Trophoblast cell (in vitro differentiated cells and primary cell): Measurements from ENCODE around the gene CHST11.

Source experiments
- DNase-seq, 2 donors: peaks; one replicate each; pipeline ENCODE4 v3.0.0-alpha.2; 2016
- H2AFZ ChIP-seq: 2 replicates; pipeline ENCODE4 v1.6.1; 2013; ENCODE audit warnings: low read length, moderate library complexity, mild to moderate bottlenecking; ENCODE audit not compliant: insufficient read depth, poor library complexity
- H2AK5ac ChIP-seq: 2 replicates; pipeline ENCODE4 v1.6.1; 2013; ENCODE audit warnings: mild to moderate bottlenecking, low read length
- H2BK120ac ChIP-seq: 2 replicates; pipeline ENCODE4 v1.6.1; 2013; ENCODE audit warnings: low read length, mild to moderate bottlenecking, moderate library complexity; ENCODE audit not compliant: insufficient read depth, poor library complexity
- H2BK12ac ChIP-seq: 2 replicates; pipeline ENCODE4 v1.6.1; 2013; ENCODE audit warnings: mild to moderate bottlenecking, low read length, moderate library complexity
- H2BK5ac ChIP-seq: 2 replicates; pipeline ENCODE4 v1.6.1; 2013; ENCODE audit warnings: low read length, low read depth, moderate library complexity, mild to moderate bottlenecking; ENCODE audit not compliant: poor library complexity
- H3K14ac ChIP-seq: 2 replicates; pipeline ENCODE4 v1.6.1; 2013; ENCODE audit warnings: mild to moderate bottlenecking, low read length
- H3K18ac ChIP-seq: 2 replicates; pipeline ENCODE4 v1.6.1; 2013; ENCODE audit warnings: mild to moderate bottlenecking, low read length
- H3K23ac ChIP-seq: 2 replicates; pipeline ENCODE4 v1.6.1; 2013; ENCODE audit warnings: low read length
- H3K27ac ChIP-seq: 2 replicates; pipeline ENCODE4 v1.5.1; 2013; ENCODE audit warnings: low read depth, mild to moderate bottlenecking, inconsistent platforms, low read length, moderate library complexity
- H3K27me3 ChIP-seq: 2 replicates; pipeline ENCODE4 v1.6.1; 2013; ENCODE audit warnings: inconsistent platforms, mild to moderate bottlenecking, low read length, moderate library complexity; ENCODE audit not compliant: insufficient read depth
- H3K36me3 ChIP-seq, 2 experiments: 1 replicate in 1 of 2; 2 replicates in 1 of 2; pipeline ENCODE4 v1.6.1; 2013; ENCODE audit warnings: low read length in 2 of 2, mild to moderate bottlenecking in 2 of 2, moderate library complexity in 1 of 2; ENCODE audit not compliant: insufficient read depth in 2 of 2, control insufficient read depth in 1 of 2
- H3K4ac ChIP-seq: 2 replicates; pipeline ENCODE4 v1.6.1; 2013; ENCODE audit warnings: low read depth, mild to moderate bottlenecking, low read length, moderate library complexity
- H3K4me1 ChIP-seq, 2 experiments: 1 replicate in 1 of 2; 2 replicates in 1 of 2; pipeline ENCODE4 v1.6.1; 2013; ENCODE audit warnings: low read length in 2 of 2, mild to moderate bottlenecking in 2 of 2, moderate library complexity in 1 of 2; ENCODE audit not compliant: insufficient read depth in 2 of 2, control insufficient read depth in 1 of 2
- H3K4me2 ChIP-seq: 2 replicates; pipeline ENCODE4 v1.6.1; 2013; ENCODE audit warnings: inconsistent platforms, mild to moderate bottlenecking, low read length, moderate library complexity
- H3K4me3 ChIP-seq: 2 replicates; pipeline ENCODE4 v1.5.1; 2013; ENCODE audit warnings: mild to moderate bottlenecking, low read depth, low read length, inconsistent platforms
- H3K79me1 ChIP-seq: one replicate; pipeline ENCODE4 v1.6.1; 2013; ENCODE audit warnings: low read length
- H3K79me2 ChIP-seq: 2 replicates; pipeline ENCODE4 v1.6.1; 2013; ENCODE audit warnings: low read length, mild to moderate bottlenecking; ENCODE audit not compliant: control insufficient read depth, insufficient read depth, poor library complexity
- H3K9ac ChIP-seq: 2 replicates; pipeline ENCODE4 v1.6.1; 2013; ENCODE audit warnings: mild to moderate bottlenecking, low read length
- H3K9me3 ChIP-seq: 2 replicates; pipeline ENCODE4 v1.6.1; 2013; ENCODE audit warnings: low read depth, mild to moderate bottlenecking, control low read depth, inconsistent platforms, low read length; ENCODE audit not compliant: insufficient read depth
- H4K12ac ChIP-seq: 2 replicates; pipeline ENCODE4 v1.6.1; 2013; ENCODE audit warnings: low read depth, mild to moderate bottlenecking, low read length, moderate library complexity
- H4K8ac ChIP-seq: 2 replicates; pipeline ENCODE4 v1.6.1; 2013; ENCODE audit warnings: low read depth, mild to moderate bottlenecking, low read length, moderate library complexity
- H4K91ac ChIP-seq: one replicate; pipeline ENCODE4 v1.6.1; 2013; ENCODE audit warnings: low read depth, mild to moderate bottlenecking, low read length, moderate library complexity
- WGBS: extraction: QIAGEN DNeasy Blood & Tissue Kit; methylation state at CpG from one replicate; pipeline ENCODE4 v1.1.7; 2013; ENCODE audit warnings: missing lambda C conversion rate; ENCODE audit not compliant: insufficient read length, insufficient coverage; ENCODE audit errors: extremely low coverage; 5-methylcytosine and 5-hydroxymethylcytosine counted together

Gene CHST11

GRCh38 chr12:104501115-104501514 is 44.4 kb downstream of the CHST11 start:
- Histone ChIP-seq H3K23ac (no peak overlapping the region), H3K4me2 (no peak overlapping the region), H3K14ac (no peak overlapping the region), H4K12ac (no peak overlapping the region), H3K36me3 (peaks cover 0 to 2% of the 10 kb centered on the region in 2 experiments), H2BK12ac (no peak overlapping the region), H4K8ac (no peak overlapping the region), H3K9ac (no peak overlapping the region), H2AFZ (no peak overlapping the region), H2BK5ac (no peak overlapping the region), H3K27me3 (no peaks in the 10 kb centered on the region), H2AK5ac (no peak overlapping the region), H3K79me2 (no peaks in the 10 kb centered on the region), H3K4me3 (no peak overlapping the region), H3K18ac (no peak overlapping the region), H3K4me1 (peaks cover 16 to 17% of the 10 kb centered on the region in 2 experiments), H3K4ac (no peak overlapping the region), H2BK120ac (no peak overlapping the region), H4K91ac (no peak overlapping the region), H3K9me3 (no peaks in the 10 kb centered on the region), H3K79me1 (no peaks in the 10 kb centered on the region), H3K27ac (no peak overlapping the region)
- no CpG with 5 or more reads among the region's 1 CpG for WGBS
- DNase-seq: no peak

DNA sequence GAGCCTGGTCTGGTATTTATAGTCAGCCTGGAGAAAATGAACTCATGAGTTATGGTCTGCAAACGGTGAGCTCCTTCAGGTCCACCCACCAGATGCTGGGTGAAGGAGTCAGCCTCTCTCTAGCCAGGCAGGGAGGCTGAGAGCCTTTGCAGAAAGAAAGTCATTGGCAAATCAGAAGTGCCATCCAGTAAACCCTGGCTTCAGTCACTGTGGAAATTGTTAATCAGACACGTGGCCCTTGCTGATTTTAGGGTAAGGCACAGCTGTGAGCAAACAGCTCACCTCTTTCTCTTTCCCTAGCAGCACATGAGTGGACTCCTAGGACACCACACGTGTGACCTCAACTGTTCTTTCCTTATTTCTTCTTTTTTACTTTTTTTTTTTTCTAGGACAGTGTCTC is 44.9 kb downstream of the CHST11 start:
- no peak overlapping the region for H3K23ac ChIP-seq
- H2BK12ac ChIP-seq: no peak overlapping the region
- no peak overlapping the region for H4K12ac ChIP-seq
- H3K9ac ChIP-seq: no peak overlapping the region
- no peaks in the 10 kb centered on the region for H3K79me2 ChIP-seq
- H3K4me2 ChIP-seq: no peak overlapping the region
- peaks cover 16 to 17% of the 10 kb centered on the region in 2 experiments for H3K4me1 ChIP-seq
- H3K27ac ChIP-seq: no peak overlapping the region
- H3K79me1 ChIP-seq: no peaks in the 10 kb centered on the region
- H2AK5ac ChIP-seq: no peak overlapping the region
- no peak overlapping the region for H2AFZ ChIP-seq
- no peak for DNase-seq
- H3K9me3 ChIP-seq: no peaks in the 10 kb centered on the region
- H3K14ac ChIP-seq: no peak overlapping the region
- no peaks in the 10 kb centered on the region for H3K27me3 ChIP-seq
- no peak overlapping the region for H4K8ac ChIP-seq
- H2BK120ac ChIP-seq: no peak overlapping the region
- peaks cover 0 to 2% of the 10 kb centered on the region in 2 experiments for H3K36me3 ChIP-seq
- H3K4me3 ChIP-seq: no peak overlapping the region
- no CpG with 5 or more reads among the region's 3 CpGs for WGBS
- no peak overlapping the region for H3K4ac ChIP-seq
- peak overlapping the region; percentile 41 for H3K18ac ChIP-seq
- no peak overlapping the region for H4K91ac ChIP-seq
- H2BK5ac ChIP-seq: no peak overlapping the region

- Histone ChIP-seq H4K91ac (no peak overlapping the region), H4K12ac (no peak overlapping the region), H3K18ac (no peak overlapping the region), H3K27me3 (no peaks in the 10 kb centered on the region), H3K23ac (no peak overlapping the region), H3K4me1 (peaks cover 16 to 17% of the 10 kb centered on the region in 2 experiments), H3K4ac (no peak overlapping the region), H3K4me2 (no peak overlapping the region), H3K14ac (no peak overlapping the region), H3K9ac (no peak overlapping the region), H3K4me3 (no peak overlapping the region), H2AFZ (no peak overlapping the region), H2BK120ac (no peak overlapping the region), H2AK5ac (no peak overlapping the region), H3K27ac (no peak overlapping the region), H3K36me3 (peaks cover 0 to 2% of the 10 kb centered on the region in 2 experiments), H3K79me1 (no peaks in the 10 kb centered on the region), H3K9me3 (no peaks in the 10 kb centered on the region), H2BK12ac (no peak overlapping the region), H4K8ac (no peak overlapping the region), H2BK5ac (no peak overlapping the region), H3K79me2 (no peaks in the 10 kb centered on the region)
- no peak for DNase-seq
- no CpG with 5 or more reads among the region's 5 CpGs for WGBS
Measured at GRCh38 chr12:104502217-104502616, 45.5 kb downstream of the CHST11 start.

- no peak for DNase-seq
- no peak overlapping the region for H4K8ac ChIP-seq
- no peak overlapping the region for H3K4me3 ChIP-seq
- H3K23ac ChIP-seq: no peak overlapping the region
- no peak overlapping the region for H3K4ac ChIP-seq
- H3K9me3 ChIP-seq: no peaks in the 10 kb centered on the region
- no peak overlapping the region for H2AK5ac ChIP-seq
- peaks cover 16 to 17% of the 10 kb centered on the region in 2 experiments for H3K4me1 ChIP-seq
- H3K9ac ChIP-seq: no peak overlapping the region
- H2BK120ac ChIP-seq: no peak overlapping the region
- H3K27me3 ChIP-seq: no peaks in the 10 kb centered on the region
- H4K91ac ChIP-seq: no peak overlapping the region
- no peak overlapping the region for H4K12ac ChIP-seq
- no peak overlapping the region for H2AFZ ChIP-seq
- WGBS: no CpG with 5 or more reads among the region's 6 CpGs
- peaks cover 0 to 2% of the 10 kb centered on the region in 2 experiments for H3K36me3 ChIP-seq
- H3K4me2 ChIP-seq: no peak overlapping the region
- H2BK12ac ChIP-seq: no peak overlapping the region
- no peaks in the 10 kb centered on the region for H3K79me2 ChIP-seq
- no peak overlapping the region for H2BK5ac ChIP-seq
- H3K27ac ChIP-seq: no peak overlapping the region
- no peak overlapping the region for H3K14ac ChIP-seq
- no peak overlapping the region for H3K18ac ChIP-seq
- H3K79me1 ChIP-seq: no peaks in the 10 kb centered on the region
Measured at GRCh38 chr12:104502638-104503037, 45.9 kb downstream of the CHST11 start.
